IMR-90 (cell line): ENCODE measurements around the gene RNU1-4. TPM values are rescaled to one million over a fixed set of nuclear protein-coding genes. Genes with fewer than 3 reads are reported as not detected.

Experiments used
- ATAC-seq: fragments of 200-7000 bp; cut with Tn5 transposase; 2 replicates; pipeline ENCODE4 v1.9.1; 2020; ENCODE audit warnings: low read depth, mild to moderate bottlenecking, moderate library complexity
- BruUV-seq: library from RNA; stranded (reverse); fragments of 400-500 nt; replicated peaks from 2 replicates; lab custom pipeline; 2021; lab: Mats Ljungman, UMichigan
- CTCF ChIA-PET: fragments of 300-600 bp; formaldehyde crosslinking; extraction: SDS; loops from one replicate; lab custom pipeline; 2021; ENCODE audit warnings: antibody characterized with exemption; lab: Yijun Ruan, JAX
- POLR2A ChIA-PET: fragments of 300-600 bp; sonication (Branson Sonifier 250); formaldehyde crosslinking; loops from one replicate; lab custom pipeline; 2022; ENCODE audit warnings: antibody characterized with exemption; ENCODE audit not compliant: unreplicated experiment; lab: Charles Lee
- DNase-seq: peaks from one replicate; pipeline ENCODE4 v3.0.0; 2013
- H2AFZ ChIP-seq: replicated peaks from 2 replicates; pipeline ENCODE3; 2013; ENCODE audit warnings: low read length, mild to moderate bottlenecking; ENCODE audit not compliant: poor library complexity
- H2AK5ac ChIP-seq: 2 replicates; pipeline ENCODE4 v1.6.1; 2013; ENCODE audit warnings: low read depth, low read length, inconsistent platforms
- H2AK9ac ChIP-seq: replicated peaks from 2 replicates; pipeline ENCODE3; 2013; ENCODE audit warnings: mild to moderate bottlenecking, low read depth, low read length, moderate library complexity; ENCODE audit not compliant: poor library complexity
- H2BK120ac ChIP-seq: 2 replicates; pipeline ENCODE4 v1.6.1; 2013; ENCODE audit warnings: low read depth, low read length, inconsistent platforms
- H2BK15ac ChIP-seq: 3 replicates; pipeline ENCODE4 v1.6.1; 2013; ENCODE audit warnings: low read depth, low read length, inconsistent platforms
- H2BK20ac ChIP-seq: 2 replicates; pipeline ENCODE4 v1.6.1; 2013; ENCODE audit warnings: low read depth, mild to moderate bottlenecking, inconsistent platforms, low read length, moderate library complexity
- H2BK5ac ChIP-seq: 2 replicates; pipeline ENCODE4 v1.6.1; 2013; ENCODE audit warnings: mild to moderate bottlenecking, low read depth, low read length, inconsistent platforms; ENCODE audit not compliant: poor library complexity, severe bottlenecking
- H3K14ac ChIP-seq: replicated peaks from 2 replicates; pipeline ENCODE4 v1.6.1; 2013; ENCODE audit warnings: low read depth, low read length, inconsistent platforms
- H3K18ac ChIP-seq: 2 replicates; pipeline ENCODE4 v1.6.1; 2013; ENCODE audit warnings: low read depth, low read length, control low read depth
- H3K23ac ChIP-seq: 2 replicates; pipeline ENCODE4 v1.6.1; 2013; ENCODE audit warnings: low read depth, low read length, inconsistent platforms
- H3K27ac ChIP-seq: 2 replicates; pipeline ENCODE4 v1.5.1; 2013; ENCODE audit warnings: mild to moderate bottlenecking, control low read depth, low read length; ENCODE audit not compliant: insufficient read depth
- H3K27me3 ChIP-seq: 2 replicates; pipeline ENCODE4 v1.6.1; 2013; ENCODE audit warnings: low read length; ENCODE audit not compliant: control insufficient read depth, insufficient read depth
- H3K36me3 ChIP-seq: 2 replicates; pipeline ENCODE4 v1.6.1; 2013; ENCODE audit warnings: low read length, mixed read lengths; ENCODE audit not compliant: control insufficient read depth, insufficient read depth
- H3K4ac ChIP-seq: 2 replicates; pipeline ENCODE4 v1.6.1; 2013; ENCODE audit warnings: low read depth, low read length, inconsistent platforms
- H3K4me1 ChIP-seq: 2 replicates; pipeline ENCODE4 v1.6.1; 2013; ENCODE audit warnings: low read length, mixed read lengths; ENCODE audit not compliant: control insufficient read depth, insufficient read depth
- H3K4me2 ChIP-seq: 2 replicates; pipeline ENCODE4 v1.6.1; 2013; ENCODE audit warnings: low read depth, mild to moderate bottlenecking, control low read depth, low read length, moderate library complexity
- H3K4me3 ChIP-seq: 2 replicates; pipeline ENCODE4 v1.5.1; 2013; ENCODE audit warnings: low read depth, mild to moderate bottlenecking, control low read depth, low read length, moderate library complexity; ENCODE audit not compliant: insufficient read depth
- H3K56ac ChIP-seq: 2 replicates; pipeline ENCODE4 v1.6.1; 2013; ENCODE audit warnings: low read length, inconsistent platforms; ENCODE audit not compliant: insufficient read depth; ENCODE audit errors: extremely low read depth
- H3K79me1 ChIP-seq, 2 experiments: 2 replicates each; pipeline ENCODE4 v1.6.1; 2013; ENCODE audit warnings: low read length in 2 of 2, inconsistent platforms in 1 of 2, low read depth in 1 of 2
- H3K9ac ChIP-seq: 2 replicates; pipeline ENCODE4 v1.6.1; 2013; ENCODE audit warnings: low read depth, low read length, control low read depth
- H3K9me1 ChIP-seq: 2 replicates; pipeline ENCODE4 v1.6.1; 2013; ENCODE audit warnings: low read length, inconsistent platforms; ENCODE audit not compliant: insufficient read depth
- H3K9me3 ChIP-seq: 2 replicates; pipeline ENCODE4 v1.6.1; 2013; ENCODE audit warnings: low read length; ENCODE audit not compliant: control insufficient read depth, insufficient read depth
- H4K20me1 ChIP-seq: 2 replicates; pipeline ENCODE4 v1.6.1; 2013; ENCODE audit warnings: low read length, inconsistent platforms; ENCODE audit not compliant: insufficient read depth
- H4K5ac ChIP-seq: 2 replicates; pipeline ENCODE4 v1.6.1; 2013; ENCODE audit warnings: mild to moderate bottlenecking, low read depth, low read length, control low read depth
- H4K8ac ChIP-seq, 2 experiments: 2 replicates each; pipeline ENCODE4 v1.6.1; 2013; ENCODE audit warnings: low read depth in 2 of 2, low read length in 2 of 2, control low read depth in 1 of 2, inconsistent platforms in 1 of 2
- H4K91ac ChIP-seq: 2 replicates; pipeline ENCODE4 v1.6.1; 2013; ENCODE audit warnings: low read depth, low read length, inconsistent platforms; ENCODE audit not compliant: insufficient read depth
- BHLHE40 ChIP-seq: fragments of 150-350 bp; IDR thresholded peaks from 2 replicates; pipeline ENCODE4 v1.6.1; 2016; ENCODE audit warnings: mild to moderate bottlenecking, low read depth, low read length
- CEBPB ChIP-seq: IDR thresholded peaks from 2 replicates; pipeline ENCODE4 v1.6.1; 2012; ENCODE audit warnings: low read depth, low read length, improper control_type of control experiment
- FOS ChIP-seq: fragments of 150-350 bp; IDR thresholded peaks from 2 replicates; pipeline ENCODE4 v1.6.1; 2016; ENCODE audit warnings: low read depth, low read length
- MAFK ChIP-seq: IDR thresholded peaks from 2 replicates; pipeline ENCODE4 v1.6.1; 2012; ENCODE audit warnings: low read depth, low read length, improper control_type of control experiment
- MAZ ChIP-seq: IDR thresholded peaks from 2 replicates; pipeline ENCODE4 v1.6.1; 2012; ENCODE audit warnings: low read depth, mild to moderate bottlenecking, low read length, improper control_type of control experiment, moderate library complexity, borderline replicate concordance
- MXI1 ChIP-seq: IDR thresholded peaks from 2 replicates; pipeline ENCODE4 v1.6.1; 2012; ENCODE audit warnings: low read depth, mild to moderate bottlenecking, low read length, moderate library complexity, borderline replicate concordance
- NFE2L2 ChIP-seq: fragments of 150-350 bp; IDR thresholded peaks from 2 replicates; pipeline ENCODE4 v1.6.1; 2016; ENCODE audit warnings: low read depth, mild to moderate bottlenecking, low read length
- POLR2A ChIP-seq: IDR thresholded peaks from 2 replicates; pipeline ENCODE4 v1.6.1; 2012; ENCODE audit warnings: mild to moderate bottlenecking, low read depth, low read length
- RAD21 ChIP-seq: IDR thresholded peaks from 2 replicates; pipeline ENCODE4 v1.6.1; 2012; ENCODE audit warnings: low read length, improper control_type of control experiment
- RCOR1 ChIP-seq: IDR thresholded peaks from 2 replicates; pipeline ENCODE4 v1.6.1; 2012; ENCODE audit warnings: mild to moderate bottlenecking, low read length, improper control_type of control experiment; ENCODE audit not compliant: insufficient replicate concordance
- RFX5 ChIP-seq: IDR thresholded peaks from 2 replicates; pipeline ENCODE4 v1.8.0; 2012; ENCODE audit warnings: low read depth, mild to moderate bottlenecking, low read length, moderate library complexity
- SMC3 ChIP-seq: fragments of 150-350 bp; IDR thresholded peaks from 2 replicates; pipeline ENCODE4 v1.6.1; 2016; ENCODE audit warnings: low read depth, mild to moderate bottlenecking, antibody characterized with exemption, low read length, moderate library complexity
- WGBS, 2 experiments: methylation state at CpG; one replicate each; pipeline versions ENCODE4 v1.1.5 to v1.1.7; 2013; ENCODE audit warnings: missing lambda C conversion rate in 2 of 2; ENCODE audit not compliant: insufficient read length in 1 of 2; ENCODE audit errors: extremely low coverage in 2 of 2; 5-methylcytosine and 5-hydroxymethylcytosine counted together
- dilution Hi-C: fragments of 300-500 bp; cut with HindIII; formaldehyde crosslinking; loops from one replicate; pipeline ENCODE4 v1.14.3; 2018; ENCODE audit warnings: low sequenced_read_pairs; ENCODE audit not compliant: unreplicated experiment
- in situ Hi-C: fragments of 300-500 bp; cut with MboI; formaldehyde crosslinking; loops from 3 replicates; pipeline ENCODE4 v1.14.3; 2019; ENCODE audit warnings: low sequenced_read_pairs, inconsistent platforms, mixed read lengths
- intact Hi-C: fragments of 100-400 bp; cut with micrococcal nuclease; formaldehyde crosslinking; loops from 2 replicates; pipeline ENCODE4 v1.10.0; 2022
- polyA plus RNA-seq, 3 experiments: library from polyadenylated mRNA; depleted of rRNA; stranded (reverse); fragments of >200 nt; gene quantifications; 2 replicates each; pipeline ENCODE4 v1.2.3, GENCODE V29; 2012; ENCODE audit warnings: low replicate concordance in 1 of 3
- total RNA-seq: library from RNA; depleted of rRNA; stranded (reverse); fragments of >200 nt; gene quantifications from 2 replicates; pipeline ENCODE4 v1.2.3, GENCODE V29; 2012
- TF ChIP-seq, protein P1 (sequence below): fragments of 150-350 bp; IDR thresholded peaks from 2 replicates; pipeline ENCODE4 v1.6.1; 2017; ENCODE audit warnings: mild to moderate bottlenecking, antibody characterized with exemption, low read length, low read depth
- TF ChIP-seq, protein P2 (sequence below): fragments of 150-350 bp; IDR thresholded peaks from 2 replicates; pipeline ENCODE4 v1.6.1; 2016; ENCODE audit warnings: low read depth, mild to moderate bottlenecking, low read length, moderate library complexity, borderline replicate concordance

Gene RNU1-4
- total and polyA plus RNA-seq, 2 of the 4 experiments (the other 2 are of a cell fraction): under 0.01 TPM; not detected in 1

DNA sequence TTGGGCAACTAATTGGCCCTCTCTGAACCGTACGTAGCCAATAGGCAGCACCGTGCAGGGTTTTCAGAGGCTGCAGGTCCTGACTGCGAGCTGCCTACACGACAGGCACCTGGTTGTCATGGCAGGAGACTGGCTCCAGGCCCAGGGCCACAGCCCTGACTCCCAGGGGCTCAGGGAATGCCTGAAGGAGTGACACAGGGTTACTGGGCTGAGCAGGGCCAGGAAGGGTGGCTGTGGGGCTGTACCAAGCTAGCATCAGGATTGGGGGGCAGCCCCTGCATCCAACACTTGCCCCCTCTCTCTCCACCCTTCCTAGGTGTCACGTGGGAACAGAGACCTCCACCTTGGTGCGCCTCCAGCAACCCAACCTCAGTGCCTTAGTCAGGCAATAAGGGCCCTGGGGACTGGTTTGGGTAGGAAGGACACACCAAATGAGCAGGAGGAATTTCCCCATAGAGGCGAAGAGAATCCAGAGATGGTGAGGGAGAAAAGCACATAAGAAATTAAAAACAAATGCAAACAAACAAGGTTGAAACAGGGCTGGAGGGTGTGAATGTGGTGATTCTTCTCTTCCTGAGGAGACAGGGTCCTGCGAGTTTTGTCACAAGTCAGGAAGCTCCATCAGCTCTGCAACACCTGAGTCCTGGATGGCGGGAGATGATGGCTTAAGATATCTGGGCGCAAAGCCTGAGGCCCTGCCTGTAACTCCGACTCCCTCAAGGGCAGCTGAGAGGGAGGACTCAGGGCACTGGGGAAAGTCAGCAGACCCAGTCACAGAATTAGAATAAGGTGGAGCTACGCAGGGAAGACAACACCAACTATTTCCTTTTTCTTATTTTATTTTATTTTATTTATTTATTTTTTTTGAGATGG, 19.7 kb upstream of the RNU1-4 start (continued):
- TF ChIP-seq RAD21: no peak

DNA sequence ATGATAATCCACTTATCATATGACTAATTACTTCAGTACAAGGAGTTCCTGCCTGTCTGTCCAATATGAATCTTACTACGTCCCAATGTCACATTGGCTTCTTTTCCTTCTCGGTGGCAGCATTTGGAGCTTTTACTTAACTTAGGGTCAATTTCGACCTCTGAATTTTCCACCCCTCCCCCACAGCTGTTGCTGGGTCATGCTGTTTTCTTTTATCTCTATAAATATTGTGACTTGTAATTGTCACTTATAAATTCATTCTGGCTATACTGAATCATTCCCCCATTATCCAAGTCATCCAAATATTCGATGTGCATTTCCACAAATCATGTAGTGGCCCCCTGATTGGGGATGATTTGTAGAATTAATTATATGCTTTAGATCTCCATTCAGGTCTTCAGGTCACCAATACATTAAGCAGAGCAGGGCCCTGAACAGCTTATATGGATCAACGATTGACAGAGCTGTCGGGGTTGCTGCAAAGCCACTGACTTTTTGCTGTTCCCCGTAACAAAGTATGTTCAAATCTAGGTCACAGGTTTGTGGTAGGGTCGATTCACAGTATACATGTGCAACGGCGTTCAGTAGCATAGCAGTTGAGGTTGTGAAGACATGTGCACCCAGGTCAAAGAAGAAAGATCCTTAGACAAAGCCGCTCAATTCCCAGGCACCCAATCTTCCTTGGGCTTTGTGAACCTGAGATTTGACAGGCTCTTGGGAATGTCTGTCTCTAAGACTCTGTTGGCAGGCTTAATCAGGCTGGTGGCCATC, 18.3 kb upstream of the RNU1-4 start:
- Histone ChIP-seq H3K4me2 (no peak overlapping the region), H4K5ac (no peak overlapping the region), H3K4ac (no peak overlapping the region), H3K79me1 (no peaks in the 10 kb centered on the region), H3K36me3 (no peaks in the 10 kb centered on the region), H4K8ac (no peak overlapping the region), H2BK5ac (no peak overlapping the region), H3K9me3 (no peaks in the 10 kb centered on the region), H2AK5ac (no peak overlapping the region), H4K91ac (no peak overlapping the region), H3K14ac (no peak overlapping the region), H3K27me3 (peaks cover 75% of the 10 kb centered on the region), H2AK9ac (no peak overlapping the region), H3K4me1 (no peaks in the 10 kb centered on the region), H3K9me1 (no peaks in the 10 kb centered on the region; the same call in 1 of the 2 replicates), H3K18ac (no peak overlapping the region), H3K56ac (no peak overlapping the region), H3K23ac (no peak overlapping the region), H2AFZ (no peak overlapping the region), H2BK20ac (no peak overlapping the region), H2BK120ac (no peak overlapping the region), H4K20me1 (no peaks in the 10 kb centered on the region), H3K4me3 (no peak overlapping the region), H3K9ac (no peak overlapping the region), H3K27ac (no peak overlapping the region), H2BK15ac (no peak overlapping the region)
- no peak for DNase-seq
- CTCF ChIA-PET: no interaction called here
- no peak for ATAC-seq
- intact Hi-C loops (no loop called here), in situ Hi-C loops (no loop called here), dilution Hi-C loops (no loop called here)
- BruUV-seq: no TSS peak
- POLR2A ChIA-PET: no interaction called here
- 51% methylated on average over 9 of the region's 11 CpGs; no CpG with 5 or more reads in 1 of the 2 experiments for WGBS, 2 experiments
- TF ChIP-seq FOS: no peak
- no peak for TF ChIP-seq SMC3
- TF ChIP-seq, protein P1, sequence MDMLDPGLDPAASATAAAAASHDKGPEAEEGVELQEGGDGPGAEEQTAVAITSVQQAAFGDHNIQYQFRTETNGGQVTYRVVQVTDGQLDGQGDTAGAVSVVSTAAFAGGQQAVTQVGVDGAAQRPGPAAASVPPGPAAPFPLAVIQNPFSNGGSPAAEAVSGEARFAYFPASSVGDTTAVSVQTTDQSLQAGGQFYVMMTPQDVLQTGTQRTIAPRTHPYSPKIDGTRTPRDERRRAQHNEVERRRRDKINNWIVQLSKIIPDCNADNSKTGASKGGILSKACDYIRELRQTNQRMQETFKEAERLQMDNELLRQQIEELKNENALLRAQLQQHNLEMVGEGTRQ: no peak
- no peak for TF ChIP-seq RCOR1
- no peak for TF ChIP-seq BHLHE40
- no peak for TF ChIP-seq POLR2A
- TF ChIP-seq RAD21: no peak
- TF ChIP-seq, protein P2, sequence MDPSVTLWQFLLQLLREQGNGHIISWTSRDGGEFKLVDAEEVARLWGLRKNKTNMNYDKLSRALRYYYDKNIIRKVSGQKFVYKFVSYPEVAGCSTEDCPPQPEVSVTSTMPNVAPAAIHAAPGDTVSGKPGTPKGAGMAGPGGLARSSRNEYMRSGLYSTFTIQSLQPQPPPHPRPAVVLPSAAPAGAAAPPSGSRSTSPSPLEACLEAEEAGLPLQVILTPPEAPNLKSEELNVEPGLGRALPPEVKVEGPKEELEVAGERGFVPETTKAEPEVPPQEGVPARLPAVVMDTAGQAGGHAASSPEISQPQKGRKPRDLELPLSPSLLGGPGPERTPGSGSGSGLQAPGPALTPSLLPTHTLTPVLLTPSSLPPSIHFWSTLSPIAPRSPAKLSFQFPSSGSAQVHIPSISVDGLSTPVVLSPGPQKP: no peak
- no peak for TF ChIP-seq RFX5
- no peak for TF ChIP-seq MXI1
- TF ChIP-seq MAZ: no peak
- TF ChIP-seq MAFK: no peak
- no peak for TF ChIP-seq NFE2L2
- no peak for TF ChIP-seq CEBPB
